Neural progenitor cell (in vitro differentiated cells): ENCODE data around the gene STBD1. TPM values are rescaled to one million over a fixed set of nuclear protein-coding genes. Genes with fewer than 3 reads are reported as not detected.

Source experiments
- DNase-seq: peaks from one replicate; pipeline ENCODE4 v3.0.0-alpha.2; 2016; ENCODE audit warnings: low spot score
- H2AFZ ChIP-seq: fragments of 200-600 bp; sonication (generic); replicated peaks from 2 replicates; pipeline ENCODE4 v1.6.1; 2016; ENCODE audit warnings: antibody characterized with exemption
- H3F3A ChIP-seq: fragments of 200-600 bp; sonication (generic); 2 replicates; pipeline ENCODE4 v1.6.1; 2016; ENCODE audit warnings: antibody characterized with exemption, low read depth
- H3K27ac ChIP-seq: fragments of 200-600 bp; sonication (generic); 2 replicates; pipeline ENCODE4 v1.5.1; 2016; ENCODE audit warnings: mild to moderate bottlenecking
- H3K27me3 ChIP-seq: fragments of 200-600 bp; sonication (generic); 2 replicates; pipeline ENCODE4 v1.6.1; 2016; ENCODE audit warnings: mild to moderate bottlenecking, moderate library complexity
- H3K36me3 ChIP-seq: fragments of 200-600 bp; sonication (generic); 2 replicates; pipeline ENCODE4 v1.5.1; 2016
- H3K4me1 ChIP-seq: fragments of 200-600 bp; sonication (generic); 2 replicates; pipeline ENCODE4 v1.6.1; 2016; ENCODE audit warnings: mixed run types
- H3K4me2 ChIP-seq: fragments of 200-600 bp; sonication (generic); 2 replicates; pipeline ENCODE4 v1.6.1; 2016
- H3K4me3 ChIP-seq: fragments of 200-600 bp; sonication (generic); 2 replicates; pipeline ENCODE4 v1.5.1; 2016
- H3K79me2 ChIP-seq: fragments of 200-600 bp; sonication (generic); 2 replicates; pipeline ENCODE4 v1.6.1; 2016; ENCODE audit warnings: low read depth
- H3K9ac ChIP-seq: fragments of 200-600 bp; sonication (generic); 2 replicates; pipeline ENCODE4 v1.6.1; 2016
- H3K9me3 ChIP-seq: fragments of 200-600 bp; sonication (generic); 2 replicates; pipeline ENCODE4 v1.5.1; 2016; ENCODE audit warnings: low read depth
- H4K20me1 ChIP-seq: fragments of 200-600 bp; sonication (generic); 2 replicates; pipeline ENCODE4 v1.6.1; 2016; ENCODE audit warnings: low read depth
- H3K27ac Mint-ChIP-seq: 3 replicates; pipeline ENCODE4 v1.8.0; 2021; ENCODE audit warnings: mixed read lengths
- H3K27me3 Mint-ChIP-seq: 2 replicates; pipeline ENCODE4 v1.8.0; 2022; ENCODE audit warnings: low read depth, mild to moderate bottlenecking, inconsistent platforms, moderate library complexity, mixed read lengths; ENCODE audit not compliant: insufficient read depth
- H3K36me3 Mint-ChIP-seq: 3 replicates; pipeline ENCODE4 v1.8.0; 2021; ENCODE audit warnings: mixed read lengths
- H3K4me1 Mint-ChIP-seq: 3 replicates; pipeline ENCODE4 v1.8.0; 2021; ENCODE audit warnings: mixed read lengths
- H3K4me3 Mint-ChIP-seq: 3 replicates; pipeline ENCODE4 v1.8.0; 2021; ENCODE audit warnings: mild to moderate bottlenecking, moderate library complexity, mixed read lengths
- H3K9me3 Mint-ChIP-seq: 3 replicates; pipeline ENCODE4 v1.8.0; 2020; ENCODE audit warnings: mixed read lengths
- CTCF ChIP-seq: fragments of 200-600 bp; sonication (generic); IDR thresholded peaks from 2 replicates; pipeline ENCODE4 v1.5.1; 2017; ENCODE audit warnings: antibody characterized with exemption, mild to moderate bottlenecking
- EZH2 ChIP-seq: fragments of 200-600 bp; sonication (generic); IDR thresholded peaks from 2 replicates; pipeline ENCODE4 v1.6.1; 2017; ENCODE audit warnings: antibody characterized with exemption, mild to moderate bottlenecking, moderate library complexity
- EZH2phosphoT487 ChIP-seq: fragments of 200-600 bp; sonication (generic); IDR thresholded peaks from 2 replicates; pipeline ENCODE4 v1.6.1; 2017; ENCODE audit warnings: antibody characterized with exemption
- total RNA-seq: library from RNA; depleted of rRNA; stranded (reverse); fragments of >200 nt; gene quantifications from 2 replicates; pipeline ENCODE4 v1.2.3, GENCODE V29; 2015; ENCODE audit warnings: low replicate concordance

The STBD1 gene
- total RNA-seq, 1 donor from 2014 or later = 5.4 TPM

DNA sequence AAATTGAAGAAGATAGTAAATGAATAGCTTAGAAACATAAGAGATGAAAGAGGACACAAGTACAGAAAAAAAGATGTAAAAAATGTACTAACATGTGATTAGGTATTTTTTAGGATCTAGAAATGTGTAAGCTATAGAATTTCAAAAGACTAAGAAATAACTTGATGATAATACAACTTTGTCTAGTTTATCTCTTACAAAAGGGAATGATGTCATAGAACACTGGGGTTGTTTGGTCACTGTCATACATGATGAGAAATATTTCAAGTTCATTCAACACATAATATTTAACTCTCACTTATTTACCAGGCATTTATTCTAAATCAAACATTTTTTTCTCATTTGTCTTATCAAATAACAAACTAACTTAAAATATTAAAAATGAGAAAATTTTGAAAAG lies 18.5 kb downstream of the STBD1 start:
- H3K4me3 Mint-ChIP-seq = no peak overlapping the region
- no peak overlapping the region for H3K4me3 ChIP-seq
- TF ChIP-seq CTCF (no peak), EZH2phosphoT487 (no peak), EZH2 (no peak)

GRCh38 chr4:76326515-76326914 lies 20.0 kb downstream of the STBD1 start:
- Histone ChIP-seq H3K9me3 (peaks cover 10% of the 10 kb centered on the region), H3K4me2 (no peak overlapping the region), H3K36me3 (no peaks in the 10 kb centered on the region), H2AFZ (no peak overlapping the region), H3K4me1 (no peaks in the 10 kb centered on the region), H3K9ac (no peak overlapping the region), H3K4me3 (no peak overlapping the region), H4K20me1 (no peaks in the 10 kb centered on the region), H3K79me2 (no peaks in the 10 kb centered on the region), H3K27ac (no peak overlapping the region), H3F3A (no peaks in the 10 kb centered on the region), H3K27me3 (no peaks in the 10 kb centered on the region)
- no peak for DNase-seq
- Mint-ChIP-seq H3K4me3 (no peak overlapping the region), H3K9me3 (peaks cover 19% of the 10 kb centered on the region), H3K27ac (no peak overlapping the region), H3K27me3 (peaks cover 3% of the 10 kb centered on the region), H3K36me3 (peaks cover 2% of the 10 kb centered on the region), H3K4me1 (no peaks in the 10 kb centered on the region)
- TF ChIP-seq CTCF = no peak
- TF ChIP-seq EZH2 = no peak
- no peak for TF ChIP-seq EZH2phosphoT487

More for the DNA sequence above, 18.5 kb downstream of the STBD1 start:
- H3K27me3 Mint-ChIP-seq = peaks cover 3% of the 10 kb centered on the region
- Histone ChIP-seq H3K27ac (no peak overlapping the region), H3K36me3 (no peaks in the 10 kb centered on the region), H3K27me3 (no peaks in the 10 kb centered on the region), H3K4me2 (no peak overlapping the region), H3K9ac (no peak overlapping the region), H3F3A (no peaks in the 10 kb centered on the region), H3K79me2 (no peaks in the 10 kb centered on the region), H2AFZ (no peak overlapping the region), H3K9me3 (peaks cover 15% of the 10 kb centered on the region), H3K4me1 (no peaks in the 10 kb centered on the region), H4K20me1 (no peaks in the 10 kb centered on the region)
- H3K27ac Mint-ChIP-seq = no peak overlapping the region
- H3K4me1 Mint-ChIP-seq = no peaks in the 10 kb centered on the region
- H3K9me3 Mint-ChIP-seq = peaks cover 30% of the 10 kb centered on the region
- no peak for DNase-seq
- H3K36me3 Mint-ChIP-seq = peaks cover 2% of the 10 kb centered on the region

GRCh38 chr4:76334885-76335284 lies 28.4 kb downstream of the STBD1 start:
- H3K27ac ChIP-seq = no peak overlapping the region
- Mint-ChIP-seq H3K27ac (no peak overlapping the region), H3K27me3 (peaks cover 2% of the 10 kb centered on the region), H3K36me3 (no peaks in the 10 kb centered on the region), H3K4me1 (no peaks in the 10 kb centered on the region), H3K9me3 (no peaks in the 10 kb centered on the region), H3K4me3 (no peak overlapping the region)
- no peaks in the 10 kb centered on the region for H3K9me3 ChIP-seq
- H3K9ac ChIP-seq = no peak overlapping the region
- no peak overlapping the region for H2AFZ ChIP-seq
- no peaks in the 10 kb centered on the region for H3K79me2 ChIP-seq
- H3F3A ChIP-seq = no peaks in the 10 kb centered on the region
- H3K36me3 ChIP-seq = no peaks in the 10 kb centered on the region
- H4K20me1 ChIP-seq = no peaks in the 10 kb centered on the region
- H3K4me1 ChIP-seq = no peaks in the 10 kb centered on the region
- H3K27me3 ChIP-seq = no peaks in the 10 kb centered on the region
- TF ChIP-seq EZH2 (no peak), EZH2phosphoT487 (no peak)
- DNase-seq = no peak
- H3K4me2 ChIP-seq = no peak overlapping the region
- no peak overlapping the region for H3K4me3 ChIP-seq

DNA sequence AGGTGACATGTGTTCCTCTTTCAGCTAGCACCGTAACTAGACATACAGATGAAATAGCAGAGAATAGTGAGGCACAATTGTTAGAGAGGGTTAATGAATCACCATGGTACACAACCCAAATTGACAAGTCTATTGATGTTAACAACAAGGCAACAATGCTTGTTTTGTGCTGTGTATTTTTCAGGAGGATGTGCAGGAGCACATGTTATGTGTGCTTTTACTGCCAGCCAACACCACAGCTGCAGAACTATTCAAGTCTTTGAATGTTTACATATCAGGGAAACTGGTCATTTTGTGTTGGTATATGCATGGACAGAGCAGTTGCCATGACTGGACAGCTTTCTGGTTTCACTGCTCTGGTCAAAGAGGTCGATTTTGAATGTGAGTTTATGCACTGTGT lies 32.8 kb downstream of the STBD1 start:
- H3K9ac ChIP-seq = no peak overlapping the region
- no peak overlapping the region for H3K4me3 Mint-ChIP-seq

More for the DNA sequence above, 32.8 kb downstream of the STBD1 start:
- TF ChIP-seq EZH2 = no peak
- no peak for TF ChIP-seq EZH2phosphoT487
- TF ChIP-seq CTCF = no peak
- H3K27me3 ChIP-seq = no peaks in the 10 kb centered on the region
- Mint-ChIP-seq H3K27ac (no peak overlapping the region), H3K27me3 (peaks cover 2% of the 10 kb centered on the region), H3K4me1 (no peaks in the 10 kb centered on the region), H3K9me3 (no peaks in the 10 kb centered on the region), H3K36me3 (no peaks in the 10 kb centered on the region)
- H3K27ac ChIP-seq = no peak overlapping the region
- no peak overlapping the region for H3K4me3 ChIP-seq
- H3K9me3 ChIP-seq = no peaks in the 10 kb centered on the region
- H3F3A ChIP-seq = no peaks in the 10 kb centered on the region
- DNase-seq = no peak
- no peaks in the 10 kb centered on the region for H3K4me1 ChIP-seq
- no peaks in the 10 kb centered on the region for H4K20me1 ChIP-seq
- H3K36me3 ChIP-seq = no peaks in the 10 kb centered on the region
- H3K79me2 ChIP-seq = no peaks in the 10 kb centered on the region
- no peak overlapping the region for H3K4me2 ChIP-seq
- H2AFZ ChIP-seq = no peak overlapping the region
